ENCODE measurements around the gene NMRK2. TPM values are rescaled to one million over a fixed set of nuclear protein-coding genes. Genes with fewer than 3 reads are reported as not detected.

The NMRK2 gene
- polyA plus RNA-seq, 2 of the 4 experiments (the other 2 are of a cell fraction) = not detected

DNA sequence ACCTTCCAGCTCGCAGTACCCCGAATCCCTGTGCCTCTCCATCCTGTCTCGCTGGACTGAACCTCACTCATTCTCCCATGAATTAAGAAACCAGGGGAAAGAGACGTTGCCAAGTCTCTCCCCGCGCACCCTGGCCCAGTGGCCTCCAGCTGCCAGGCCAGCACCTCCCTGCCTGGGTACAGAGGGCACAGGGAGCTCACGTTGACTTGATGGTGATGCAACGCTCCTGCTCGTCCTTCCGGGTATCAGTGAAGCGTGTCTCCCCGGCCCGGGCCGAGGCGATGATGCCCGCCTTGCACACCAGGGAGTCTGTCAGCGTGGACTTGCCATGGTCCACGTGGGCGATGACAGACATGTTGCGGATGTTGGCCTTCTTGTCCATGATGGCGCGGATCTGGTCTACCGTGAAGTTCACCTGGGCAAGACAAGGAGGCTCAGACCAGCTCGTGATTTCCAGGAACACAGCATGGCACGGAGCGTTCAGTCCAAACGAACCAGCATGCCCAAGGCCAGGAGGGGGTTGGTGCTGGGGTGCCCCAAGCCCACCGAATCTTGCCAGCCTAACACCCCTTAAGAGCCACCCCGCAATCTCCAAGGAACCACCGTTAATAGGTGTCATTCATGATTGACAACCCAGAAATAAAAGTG is 51.2 kb downstream of the NMRK2 start:
- TF ChIP-seq, protein P1, sequence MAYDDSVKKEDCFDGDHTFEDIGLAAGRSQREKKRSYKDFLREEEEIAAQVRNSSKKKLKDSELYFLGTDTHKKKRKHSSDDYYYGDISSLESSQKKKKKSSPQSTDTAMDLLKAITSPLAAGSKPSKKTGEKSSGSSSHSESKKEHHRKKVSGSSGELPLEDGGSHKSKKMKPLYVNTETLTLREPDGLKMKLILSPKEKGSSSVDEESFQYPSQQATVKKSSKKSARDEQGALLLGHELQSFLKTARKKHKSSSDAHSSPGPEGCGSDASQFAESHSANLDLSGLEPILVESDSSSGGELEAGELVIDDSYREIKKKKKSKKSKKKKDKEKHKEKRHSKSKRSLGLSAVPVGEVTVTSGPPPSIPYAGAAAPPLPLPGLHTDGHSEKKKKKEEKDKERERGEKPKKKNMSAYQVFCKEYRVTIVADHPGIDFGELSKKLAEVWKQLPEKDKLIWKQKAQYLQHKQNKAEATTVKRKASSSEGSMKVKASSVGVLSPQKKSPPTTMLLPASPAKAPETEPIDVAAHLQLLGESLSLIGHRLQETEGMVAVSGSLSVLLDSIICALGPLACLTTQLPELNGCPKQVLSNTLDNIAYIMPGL (CRISPR knock-in tag; IDR thresholded peaks at IDR 0.05; ENCODE audit: borderline replicate concordance) = no peak
- TF ChIP-seq, protein P2, sequence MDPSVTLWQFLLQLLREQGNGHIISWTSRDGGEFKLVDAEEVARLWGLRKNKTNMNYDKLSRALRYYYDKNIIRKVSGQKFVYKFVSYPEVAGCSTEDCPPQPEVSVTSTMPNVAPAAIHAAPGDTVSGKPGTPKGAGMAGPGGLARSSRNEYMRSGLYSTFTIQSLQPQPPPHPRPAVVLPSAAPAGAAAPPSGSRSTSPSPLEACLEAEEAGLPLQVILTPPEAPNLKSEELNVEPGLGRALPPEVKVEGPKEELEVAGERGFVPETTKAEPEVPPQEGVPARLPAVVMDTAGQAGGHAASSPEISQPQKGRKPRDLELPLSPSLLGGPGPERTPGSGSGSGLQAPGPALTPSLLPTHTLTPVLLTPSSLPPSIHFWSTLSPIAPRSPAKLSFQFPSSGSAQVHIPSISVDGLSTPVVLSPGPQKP (IDR thresholded peaks at IDR 0.05; ENCODE audit: low read depth, low read length) = no peak
- TF ChIP-seq, protein P3, sequence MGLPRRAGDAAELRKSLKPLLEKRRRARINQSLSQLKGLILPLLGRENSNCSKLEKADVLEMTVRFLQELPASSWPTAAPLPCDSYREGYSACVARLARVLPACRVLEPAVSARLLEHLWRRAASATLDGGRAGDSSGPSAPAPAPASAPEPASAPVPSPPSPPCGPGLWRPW (IDR thresholded peaks at IDR 0.05) = no peak
- TF ChIP-seq CEBPB (IDR thresholded peaks at IDR 0.05) = peak in 1 of 2 experiments; percentile 15; a peak in 1 of 4 replicates
- TF ChIP-seq CBX8 (IDR thresholded peaks at IDR 0.05) = no peak
- TF ChIP-seq JUN (IDR thresholded peaks at IDR 0.05) = no peak
- no peak for TF ChIP-seq ZFP36 (IDR thresholded peaks at IDR 0.05; ENCODE audit: borderline replicate concordance, partially characterized antibody)
- TF ChIP-seq, protein P4, sequence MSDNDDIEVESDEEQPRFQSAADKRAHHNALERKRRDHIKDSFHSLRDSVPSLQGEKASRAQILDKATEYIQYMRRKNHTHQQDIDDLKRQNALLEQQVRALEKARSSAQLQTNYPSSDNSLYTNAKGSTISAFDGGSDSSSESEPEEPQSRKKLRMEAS (IDR thresholded peaks at IDR 0.05) = peak; percentile 46
- no peak for TF ChIP-seq RNF2 (IDR thresholded peaks at IDR 0.05; ENCODE audit: borderline replicate concordance, low read depth)
- no peak for TF ChIP-seq KDM1A (IDR thresholded peaks at IDR 0.05; ENCODE audit: low read depth)
- Histone ChIP-seq H3K4me3 (peak overlapping the region; percentile 96), H3K27ac (peak overlapping the region; percentile 83 to 97), H3K4me2 (peak overlapping the region; percentile 91), H3K9me3 (no peaks in the 10 kb centered on the region), H3K4me1 (peaks cover 26% of the 10 kb centered on the region; the same call in 2 of the 3 replicates)
- DNase-seq (ENCODE audit: low read depth in 1 of 2, low spot score in 1 of 2) = peak in 1 of 2 experiments; percentile 44
- CTCF ChIA-PET = interaction anchor here (2.1 to 3.5 kb wide), 3 partner anchors 13 to 224 kb away, joined by 4 to 20 read pairs (median 16); partner anchors contain the start of gene DAPK3
- WGBS (ENCODE audit: missing lambda C conversion rate) = 12% methylated on average over 20 of the region's 30 CpGs
- FAIRE-seq = no peak
- peak in 1 of 2 experiments; percentile 4; a peak in 2 of 6 replicates for ATAC-seq
- POLR2A ChIA-PET = interaction anchor here (5.1 kb wide), 1 partner anchor 14 kb away, joined by 60 read pairs; the partner anchor contains the start of gene DAPK3

DNA sequence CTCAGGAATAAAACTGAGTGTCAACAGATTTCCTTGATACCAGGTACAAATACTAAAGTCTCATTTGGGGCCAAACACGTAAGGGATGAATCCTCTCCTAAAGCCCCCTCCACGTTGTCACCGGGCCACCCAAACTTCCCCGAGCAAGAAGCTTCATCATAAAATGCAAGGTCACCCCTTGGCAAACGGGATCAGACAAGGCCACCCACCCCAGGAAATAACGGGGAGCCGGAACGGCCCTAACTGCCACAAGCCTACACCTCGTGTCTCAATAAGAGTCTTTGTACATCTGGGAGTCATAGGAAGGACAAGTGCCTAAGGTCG is 51.7 kb downstream of the NMRK2 start:
- ATAC-seq (no peak), FAIRE-seq (no peak), DNase-seq (ENCODE audit: low read depth in 1 of 2, low spot score in 1 of 2) (no peak)
- TF ChIP-seq ZNF302 (CRISPR knock-in tag; IDR thresholded peaks at IDR 0.05) (no peak), FOSL2 (IDR thresholded peaks at IDR 0.05) (no peak), FOSL2 (CRISPR knock-in tag; IDR thresholded peaks at IDR 0.05) (no peak), RFX5 (IDR thresholded peaks at IDR 0.05) (no peak), GATA3 (IDR thresholded peaks at IDR 0.05; ENCODE audit: borderline replicate concordance) (no peak), HOXB13 (CRISPR knock-in tag; IDR thresholded peaks at IDR 0.05; ENCODE audit: low read depth) (no peak), ZSCAN20 (CRISPR knock-in tag; IDR thresholded peaks at IDR 0.05) (no peak), KDM1A (IDR thresholded peaks at IDR 0.05; ENCODE audit: low read depth) (no peak), HOXB5 (CRISPR knock-in tag; IDR thresholded peaks at IDR 0.05) (no peak), EHMT2 (IDR thresholded peaks at IDR 0.05; ENCODE audit: low read depth) (no peak), ZFP36 (IDR thresholded peaks at IDR 0.05; ENCODE audit: borderline replicate concordance, partially characterized antibody) (no peak), ZC3H11A (IDR thresholded peaks at IDR 0.05) (no peak), BHLHE40 (IDR thresholded peaks at IDR 0.05; ENCODE audit: low read depth, low read length) (no peak), CBX2 (IDR thresholded peaks at IDR 0.05; ENCODE audit: borderline replicate concordance, low read depth) (no peak)
- TF ChIP-seq, protein P1 (CRISPR knock-in tag; IDR thresholded peaks at IDR 0.05; ENCODE audit: borderline replicate concordance) = no peak
- H3K4me2 ChIP-seq = peak overlapping the region; percentile 91
- H3K9me3 ChIP-seq = no peaks in the 10 kb centered on the region
- POLR2A ChIA-PET = interaction anchor here (0.6 to 5.1 kb wide), 4 partner anchors 15 to 222 kb away, joined by 3 to 60 read pairs (median 4); partner anchors contain the start of genes DAPK3 and MRPL54
- 1% methylated on average over 9 of the region's 10 CpGs for WGBS (ENCODE audit: missing lambda C conversion rate)
- peaks cover 26% of the 10 kb centered on the region; the same call in 2 of the 3 replicates for H3K4me1 ChIP-seq
- CTCF ChIA-PET = interaction anchor here (2.1 to 3.5 kb wide), 3 partner anchors 14 to 224 kb away, joined by 7 to 20 read pairs (median 16); partner anchors contain the start of gene DAPK3
- H3K27ac ChIP-seq = peak overlapping the region; percentile 83 to 97
- peak overlapping the region; percentile 96 for H3K4me3 ChIP-seq
